Activated CD8-positive, alpha-beta memory T cell treated with anti-CD3 and anti-CD28 coated beads for 4 hours (primary cell): ENCODE measurements around the gene TUBA4A.

ENCODE experiments used
- DNase-seq, 2 donors: peaks; one replicate each; pipeline ENCODE4 v3.0.0-alpha.2; 2020; ENCODE audit warnings: low read depth in 2 of 2

The TUBA4A gene

DNA sequence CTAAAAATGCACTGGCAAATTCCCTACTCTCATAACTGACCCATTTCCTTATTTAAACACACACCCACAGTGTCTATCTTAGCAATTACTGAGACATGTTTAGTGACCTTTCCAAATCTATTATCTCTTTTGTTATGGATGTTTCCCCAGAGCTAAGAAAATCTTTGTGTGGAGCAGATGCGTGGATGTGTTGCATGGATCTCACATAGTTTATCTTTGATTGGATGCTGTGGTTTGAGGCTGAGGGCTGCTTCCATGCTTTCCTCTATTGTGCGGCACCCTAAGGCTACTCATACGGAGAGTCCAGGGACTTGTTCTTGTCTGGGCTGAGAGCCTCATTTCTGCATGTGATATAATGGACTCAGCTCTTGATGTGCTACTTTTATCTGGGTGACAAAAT is 19.4 kb downstream of the TUBA4A start:
- DNase-seq, result no peak

DNA sequence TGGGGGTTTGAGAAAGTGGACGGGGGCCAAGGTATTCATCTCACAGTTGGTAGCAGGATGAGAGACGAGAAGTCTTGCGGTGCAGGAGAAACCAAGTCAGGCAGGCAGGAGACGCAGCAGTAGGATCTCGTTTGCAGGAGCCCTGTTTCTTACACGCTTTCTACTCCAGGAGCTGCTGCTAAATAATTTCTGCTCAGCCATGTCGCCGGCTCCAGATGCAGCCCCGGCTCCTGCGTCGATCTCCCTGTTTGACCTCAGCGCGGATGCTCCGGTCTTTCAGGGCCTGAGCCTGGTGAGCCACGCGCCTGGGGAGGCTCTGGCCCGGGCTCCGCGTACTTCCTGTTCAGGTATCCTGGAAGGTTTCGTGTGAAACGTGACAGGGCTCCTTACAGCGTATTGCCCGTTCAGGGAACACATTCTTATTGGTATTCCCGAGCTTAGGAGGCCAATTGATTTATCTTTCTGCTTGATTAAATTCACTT is 23.6 kb downstream of the TUBA4A start:
- DNase-seq, result no peak

- peak; percentile 96 for DNase-seq
Observed at GRCh38 chr2:219229305-219230058, 24.2 kb downstream of the TUBA4A start, which contains the start of the genes ANKZF1 and ATG9A. Gene ANKZF1, plus strand, starts transcription at chr2:219229806. Its CDS starts 452 bp downstream, at chr2:219230258. Gene ATG9A, minus strand, starts transcription at chr2:219229636. Its CDS starts 1,612 bp downstream, at chr2:219228024.

- no peak for DNase-seq
Observed at GRCh38 chr2:219228911-219229304, 24.8 kb downstream of the TUBA4A start.

DNA sequence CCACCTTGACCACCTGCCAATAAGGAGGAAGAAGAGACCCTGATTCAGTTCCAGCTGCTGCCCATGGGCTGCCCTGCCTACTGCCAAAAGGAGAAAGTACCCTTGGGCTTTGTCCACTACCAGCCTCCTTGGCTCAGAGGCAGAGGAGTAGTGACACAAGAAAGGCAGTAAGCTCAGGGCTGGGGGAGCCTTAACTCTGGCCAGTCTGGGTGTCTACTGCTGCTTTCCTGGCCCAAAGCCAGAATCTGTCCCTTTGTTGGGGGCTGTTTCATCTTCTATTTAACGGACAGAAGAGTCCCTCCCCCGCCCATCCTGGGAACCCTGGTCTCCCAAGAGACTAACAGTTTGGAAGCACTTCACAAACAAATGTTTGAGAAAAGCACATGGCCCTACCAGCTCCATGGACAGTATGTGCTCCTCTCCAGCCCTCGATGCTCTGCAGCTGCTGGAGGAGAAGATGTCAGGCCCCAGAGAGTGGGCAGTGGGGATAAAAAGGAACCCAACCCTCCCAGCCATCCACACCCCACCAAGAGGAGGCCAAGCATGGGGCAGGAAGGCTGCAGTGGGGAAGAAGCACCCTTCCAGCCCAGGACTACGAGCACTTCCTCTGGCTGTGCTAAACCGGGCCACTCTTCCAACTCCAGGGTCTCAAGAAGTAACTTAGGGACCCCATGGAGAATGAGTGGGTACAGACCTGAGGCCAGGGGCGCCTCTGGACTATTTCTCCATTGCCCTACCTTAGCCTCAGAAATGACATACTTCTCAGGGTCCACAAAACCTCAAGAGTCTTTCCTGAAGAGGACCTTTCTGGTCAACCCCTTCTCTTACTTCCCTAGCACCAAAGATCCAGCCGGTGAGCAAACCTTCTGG is 25.4 kb downstream of the TUBA4A start:
- DNase-seq, result no peak

DNA sequence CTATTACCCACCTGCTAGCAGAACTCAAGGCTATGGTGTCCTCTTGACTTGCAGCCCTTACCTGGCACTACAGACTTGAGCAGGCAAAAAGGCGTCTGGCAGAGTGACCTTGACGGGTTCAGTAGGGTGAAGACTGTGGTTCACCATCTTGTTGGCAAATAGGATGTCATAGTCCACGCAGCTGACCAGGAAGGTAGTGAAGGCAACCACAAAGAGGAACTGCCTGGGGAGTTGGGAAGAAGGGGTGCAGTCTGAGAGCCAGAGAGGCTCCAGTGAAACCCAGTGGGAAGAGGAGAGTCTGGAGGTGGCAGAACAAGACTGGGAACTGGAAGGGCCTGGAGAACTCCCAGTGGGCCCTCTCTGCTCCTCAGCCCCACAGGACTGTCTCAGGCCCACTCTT is 28.4 kb downstream of the TUBA4A start:
- no peak for DNase-seq

GRCh38 chr2:219223831-219224610 is 29.7 kb downstream of the TUBA4A start:
- no peak for DNase-seq

- DNase-seq, result no peak
Observed at GRCh38 chr2:219221957-219222518, 31.7 kb downstream of the TUBA4A start.

- no peak for DNase-seq
Observed at GRCh38 chr2:219220652-219221402, 32.9 kb downstream of the TUBA4A start.

- no peak for DNase-seq
Observed at GRCh38 chr2:219219784-219220532, 33.8 kb downstream of the TUBA4A start.

DNA sequence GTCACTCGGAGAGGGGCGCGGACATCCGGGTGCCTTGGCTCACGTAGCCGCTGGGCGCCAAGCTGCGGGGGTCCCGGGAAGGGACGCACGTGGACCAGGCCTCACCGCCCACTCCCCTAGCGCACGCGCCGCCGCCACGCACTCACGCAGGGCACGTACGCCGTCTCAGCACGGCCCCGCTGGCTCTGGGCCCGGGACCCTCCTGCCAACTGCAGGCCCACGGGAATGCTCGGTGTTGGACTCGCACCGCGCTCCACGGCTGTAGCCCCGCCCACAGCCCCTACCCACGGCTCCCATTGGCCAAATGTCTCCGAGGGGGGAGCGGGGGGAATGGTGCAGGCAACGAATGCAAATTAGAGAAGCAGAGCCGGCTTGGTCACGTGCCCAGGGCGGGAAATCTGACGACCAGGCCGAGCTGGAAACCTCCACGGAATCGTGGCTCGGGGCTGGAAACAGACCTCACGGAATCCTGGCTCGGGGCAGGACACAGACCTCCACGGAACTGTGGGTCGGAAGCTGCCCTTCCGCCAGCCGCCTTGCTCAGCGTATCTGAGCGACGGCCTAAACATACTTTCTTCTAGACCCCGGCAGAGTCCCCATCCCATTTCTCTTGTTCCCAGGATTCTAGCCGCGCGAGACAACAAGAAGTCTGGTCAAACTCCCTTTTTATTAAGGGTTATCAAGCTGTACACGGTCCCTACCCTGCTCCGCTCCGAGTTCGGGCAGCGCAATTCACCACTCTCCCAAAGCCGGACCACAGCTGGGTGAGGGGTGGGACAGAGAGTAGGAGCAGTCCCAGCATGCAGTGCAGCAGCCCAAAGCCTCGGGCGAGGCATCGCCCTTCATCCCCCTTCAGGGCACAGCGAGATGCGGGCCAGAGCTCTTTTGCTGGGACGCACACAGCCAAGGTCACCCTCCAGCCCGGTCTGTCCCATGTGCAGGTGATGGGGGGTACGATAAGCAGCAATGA is 34.7 kb downstream of the TUBA4A start, which contains the start of gene ABCB6:
Gene ABCB6 (minus strand): TSS at position 227 of the 970 bp plus-strand sequence. CDS start 285 bp downstream, outside the sequence.
- DNase-seq, result peak; percentile 73 to 81

DNA sequence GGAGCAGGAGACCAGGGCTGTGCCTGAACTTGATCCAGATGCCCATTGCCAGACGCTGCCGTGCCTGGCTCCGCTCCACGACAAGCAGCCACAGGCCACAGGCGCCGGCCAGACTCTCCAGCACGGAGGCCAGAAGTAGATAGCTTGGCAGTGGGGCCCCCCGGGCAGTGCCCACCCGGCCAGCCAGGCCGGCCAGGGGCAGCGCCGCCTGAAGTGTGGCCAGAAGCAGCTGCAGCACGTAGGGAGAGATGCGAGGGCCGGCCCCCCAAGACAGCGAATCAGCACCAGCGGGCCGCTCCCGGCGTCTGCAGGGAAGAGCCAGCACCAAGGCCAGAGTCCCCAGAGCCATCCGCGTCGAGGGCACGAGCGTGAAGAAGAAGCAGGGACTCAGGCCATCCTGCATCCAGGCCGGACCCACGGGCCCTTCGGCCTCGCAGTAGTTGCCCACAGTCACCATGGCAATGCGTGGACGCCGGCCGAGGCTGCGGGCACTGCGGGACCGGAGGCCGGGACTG is 35.4 kb downstream of the TUBA4A start:
- no peak for DNase-seq

DNA sequence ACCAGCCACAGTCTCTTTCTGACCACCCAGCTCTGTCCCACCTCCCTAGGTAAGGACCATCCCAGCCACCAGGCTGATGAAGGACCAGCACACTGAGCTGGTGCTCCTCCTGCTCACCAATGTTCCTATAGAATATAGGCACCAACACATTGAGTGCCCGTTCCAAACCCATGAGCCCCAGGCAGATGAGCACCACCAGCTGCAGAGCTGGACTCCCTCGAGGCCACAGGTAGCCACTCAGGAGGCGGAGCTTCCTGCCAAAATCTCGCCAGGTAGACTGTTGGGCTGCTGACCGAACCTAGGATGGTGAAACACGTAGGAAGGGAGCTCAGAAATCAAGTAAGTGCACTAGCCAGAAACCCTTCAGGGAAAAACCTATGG is 37.2 kb downstream of the TUBA4A start:
- no peak for DNase-seq

DNA sequence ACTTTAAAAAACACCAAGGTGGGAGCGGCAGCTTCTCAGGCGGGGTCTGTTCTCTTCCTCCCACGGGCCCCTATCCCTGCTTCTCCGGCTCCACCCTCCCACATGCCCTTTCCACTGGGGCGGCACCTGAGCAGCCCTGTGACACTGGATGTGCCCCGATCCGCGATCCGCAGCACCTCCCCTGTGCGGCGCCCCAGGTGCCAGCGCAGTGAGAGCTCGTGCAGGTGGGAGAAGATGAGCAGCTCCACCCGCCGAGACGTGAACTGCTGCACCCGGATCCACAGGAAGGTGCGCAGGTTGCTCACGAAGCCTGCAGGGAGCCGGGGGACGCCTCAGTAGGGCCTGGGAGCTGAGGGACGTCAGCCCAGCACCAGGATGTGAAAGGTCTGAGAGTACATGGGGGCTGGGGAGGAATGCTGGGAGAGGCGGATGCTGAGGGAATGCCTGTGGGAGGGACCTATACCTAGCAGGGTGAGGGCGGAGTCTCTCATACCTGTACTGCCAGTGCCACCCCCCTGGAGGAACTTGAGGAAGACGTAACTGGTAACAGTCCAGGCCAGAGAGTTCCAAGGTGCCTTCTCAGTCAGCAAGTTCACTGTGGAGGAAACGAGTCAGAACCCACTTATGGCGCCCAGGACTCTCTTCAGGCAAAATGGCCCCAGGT is 37.7 kb downstream of the TUBA4A start:
- DNase-seq, result no peak

DNA sequence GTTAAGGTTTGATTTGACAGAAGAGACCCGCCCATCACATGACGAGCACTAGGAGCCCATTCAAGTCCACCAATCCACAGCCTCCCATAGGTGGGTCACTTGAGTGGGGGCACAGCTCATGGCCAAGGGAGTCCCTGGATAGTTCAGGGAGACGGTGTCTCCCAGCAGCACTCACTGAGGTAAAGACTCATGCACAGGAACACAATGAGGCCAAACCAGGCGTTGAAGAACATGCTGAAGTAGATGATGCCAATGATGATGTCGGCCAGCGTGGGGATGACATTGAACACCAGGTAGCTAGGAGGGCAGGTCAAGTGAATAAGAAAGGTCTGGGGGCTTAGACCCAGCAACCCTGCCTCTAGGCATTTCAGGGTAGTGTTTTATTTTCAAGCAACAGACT is 38.9 kb downstream of the TUBA4A start:
- DNase-seq, result no peak

GRCh38 chr2:219214141-219214540 is 39.6 kb downstream of the TUBA4A start:
- no peak for DNase-seq

- DNase-seq, result no peak
Observed at GRCh38 chr2:219213486-219214071, 40.1 kb downstream of the TUBA4A start.

DNA sequence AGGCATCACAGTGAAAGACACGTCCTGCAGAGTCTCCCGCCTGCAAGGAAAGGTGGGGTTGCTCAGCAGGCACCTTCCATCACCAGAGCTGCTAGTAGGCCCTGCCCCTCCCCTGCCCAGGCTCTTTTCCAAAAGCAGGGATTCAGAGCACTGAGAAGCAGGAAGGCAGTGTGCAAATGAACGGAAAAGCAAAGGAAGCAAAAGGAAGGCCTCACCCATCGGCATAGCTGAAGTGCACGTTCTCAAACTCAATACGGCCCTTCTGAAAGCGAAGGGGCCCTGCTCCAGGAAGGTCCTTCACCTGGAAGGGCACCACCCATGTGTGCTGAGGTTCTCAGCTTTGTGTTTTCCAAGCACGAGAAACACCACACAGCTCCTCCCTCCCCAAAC is 40.7 kb downstream of the TUBA4A start:
- no peak for DNase-seq
